ENCODE data around the gene TP53INP2.
"Not testable (repeated sequence)": the region's sequence is repeated elsewhere in the genome, so short reads cannot be mapped to it uniquely, and the experiment has no call there.

Gene TP53INP2

GRCh38 chr20:34710861-34711574 is 6.9 kb downstream of the TP53INP2 start:
- Mint-ChIP-seq H3K4me3 (peak overlapping the region; percentile 88), H3K36me3 (ENCODE audit: low read depth) (peaks cover 16% of the 10 kb centered on the region), H3K27ac (no peak overlapping the region), H3K9me3 (no peaks in the 10 kb centered on the region), H3K4me1 (ENCODE audit: low read depth) (peaks cover 24% of the 10 kb centered on the region), H3K27me3 (ENCODE audit: low read depth) (peaks cover 10% of the 10 kb centered on the region)

DNA sequence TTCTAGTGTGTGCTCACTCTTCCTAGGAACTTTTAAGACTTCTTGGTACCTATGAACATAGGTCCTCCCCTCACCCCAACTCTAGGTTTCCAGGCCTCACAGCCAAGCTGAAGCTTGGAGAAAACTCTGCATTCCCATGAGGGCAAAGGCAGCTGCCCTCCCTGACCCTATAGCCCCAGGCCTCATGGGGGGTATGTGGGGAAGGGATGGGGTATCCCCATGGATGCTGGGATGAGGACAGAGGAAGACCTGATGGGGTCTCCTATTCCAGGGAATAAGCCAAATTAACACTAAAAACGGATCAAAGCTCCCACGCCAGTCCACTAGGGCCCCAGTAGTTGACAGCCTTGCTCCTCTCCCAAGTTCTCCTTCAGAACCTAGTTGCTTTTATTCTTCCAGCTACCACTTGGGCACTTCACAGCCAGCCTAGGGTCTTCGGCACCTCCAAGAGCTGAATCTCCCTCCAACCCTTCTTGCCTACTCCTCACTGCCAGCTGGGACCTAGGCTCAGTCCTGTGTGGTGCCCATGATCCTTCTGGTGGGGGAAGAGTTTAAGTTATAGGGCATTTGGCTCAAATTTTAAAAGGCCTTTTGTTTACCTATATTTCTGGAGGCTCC is 7.8 kb downstream of the TP53INP2 start:
- Mint-ChIP-seq H3K27me3 (ENCODE audit: low read depth) (peaks cover 10% of the 10 kb centered on the region), H3K9me3 (no peaks in the 10 kb centered on the region), H3K4me3 (no peak overlapping the region), H3K36me3 (ENCODE audit: low read depth) (peaks cover 16% of the 10 kb centered on the region), H3K27ac (no peak overlapping the region), H3K4me1 (ENCODE audit: low read depth) (peaks cover 16% of the 10 kb centered on the region)

DNA sequence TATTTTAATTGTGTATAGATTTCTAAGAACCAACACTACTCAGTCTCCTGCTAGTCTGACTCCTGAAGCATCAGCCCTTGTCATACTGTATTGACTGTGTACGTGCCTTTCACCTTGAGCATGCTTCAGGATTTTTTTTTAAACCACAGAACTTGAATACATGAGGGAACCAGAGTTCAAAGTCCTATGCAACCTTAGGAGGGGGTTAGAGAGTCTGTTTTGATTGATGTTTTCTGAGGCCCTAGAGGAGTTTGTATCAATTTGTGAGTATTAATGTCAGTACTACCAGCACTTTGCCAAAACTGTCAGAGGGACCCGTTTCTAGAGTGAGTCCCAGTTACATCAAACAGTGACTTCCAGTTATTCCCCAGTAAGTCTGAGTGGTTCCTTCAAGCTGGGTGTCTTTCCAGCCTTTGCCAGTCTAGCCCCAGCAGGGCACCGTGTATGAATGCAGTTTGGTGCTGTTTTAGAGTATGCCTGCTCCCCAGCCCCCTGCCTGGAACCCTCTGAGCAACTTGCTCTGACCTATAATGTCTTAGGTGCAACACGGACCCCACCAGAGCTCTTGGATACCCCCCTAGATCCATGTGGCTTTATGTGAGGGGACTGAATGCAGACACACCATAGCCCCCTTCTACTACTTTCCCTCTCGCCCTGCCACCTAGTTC is 8.5 kb downstream of the TP53INP2 start:
- Mint-ChIP-seq H3K4me3 (no peak overlapping the region), H3K4me1 (ENCODE audit: low read depth) (peaks cover 15% of the 10 kb centered on the region), H3K36me3 (ENCODE audit: low read depth) (peaks cover 16% of the 10 kb centered on the region), H3K9me3 (no peaks in the 10 kb centered on the region), H3K27ac (no peak overlapping the region), H3K27me3 (ENCODE audit: low read depth) (peaks cover 10% of the 10 kb centered on the region)

- H3K27me3 Mint-ChIP-seq (ENCODE audit: low read depth), result peaks cover 10% of the 10 kb centered on the region
- H3K9me3 Mint-ChIP-seq, result no peaks in the 10 kb centered on the region
- H3K27ac Mint-ChIP-seq, result no peak overlapping the region
- peaks cover 19% of the 10 kb centered on the region for H3K36me3 Mint-ChIP-seq (ENCODE audit: low read depth)
- H3K4me1 Mint-ChIP-seq (ENCODE audit: low read depth), result peaks cover 10% of the 10 kb centered on the region
- H3K4me3 Mint-ChIP-seq, result no peak overlapping the region
These were observed 9.2 kb downstream of the TP53INP2 start for GRCh38 chr20:34713194-34713943.

DNA sequence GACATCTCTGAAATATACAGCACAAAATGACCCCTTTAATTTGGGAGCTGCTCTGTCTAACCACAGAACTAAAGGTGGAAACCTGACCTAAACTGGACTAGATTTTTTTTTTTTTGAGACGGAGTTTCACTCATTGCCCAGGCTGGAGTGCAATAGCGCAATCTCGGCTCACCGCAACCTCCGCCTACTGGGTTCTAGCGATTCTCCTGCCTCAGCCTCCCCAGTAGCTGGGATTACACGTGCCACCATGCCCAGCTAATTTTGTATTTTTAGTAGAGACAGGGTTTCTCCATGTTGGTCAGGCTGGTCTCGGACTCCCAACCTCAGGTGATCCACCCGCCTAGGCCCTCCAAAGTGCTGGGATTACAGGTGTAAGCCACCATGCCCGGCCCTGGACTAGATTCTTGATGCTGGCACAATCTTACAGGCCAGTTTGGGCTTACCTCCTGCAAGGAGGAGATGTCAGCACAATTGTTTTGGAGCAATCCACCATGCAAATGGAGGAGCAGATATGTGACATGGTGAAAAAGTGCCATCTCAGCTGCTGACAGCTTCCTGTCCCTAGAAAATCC is 9.9 kb downstream of the TP53INP2 start:
- H3K9me3 Mint-ChIP-seq; H3K27me3 Mint-ChIP-seq (ENCODE audit: low read depth); H3K4me3 Mint-ChIP-seq; H3K4me1 Mint-ChIP-seq (ENCODE audit: low read depth); H3K27ac Mint-ChIP-seq: not testable (repeated sequence)
- H3K36me3 Mint-ChIP-seq (ENCODE audit: low read depth), result peaks cover 19% of the 10 kb centered on the region

DNA sequence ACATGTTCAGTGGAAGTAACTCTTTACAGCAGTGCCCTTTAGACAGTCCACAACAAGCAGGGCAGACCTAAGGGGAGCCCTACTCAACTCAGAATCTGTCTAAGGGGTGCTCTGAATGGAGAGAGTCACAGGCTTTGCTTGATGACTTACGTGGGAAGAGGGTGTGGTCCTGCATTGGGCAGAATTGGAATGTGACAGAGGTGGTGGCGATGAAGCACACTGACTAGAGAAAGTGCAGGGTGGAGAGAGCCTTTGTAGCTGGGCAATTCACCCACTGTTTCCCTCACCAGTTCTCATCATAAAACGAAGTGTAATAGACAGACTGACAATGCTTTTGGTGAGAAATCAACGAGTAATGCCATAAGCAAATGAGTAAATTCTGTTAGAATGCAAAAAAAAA is 11.2 kb downstream of the TP53INP2 start:
- H3K36me3 Mint-ChIP-seq (ENCODE audit: low read depth), result peaks cover 19% of the 10 kb centered on the region
- peaks cover 13% of the 10 kb centered on the region for H3K4me1 Mint-ChIP-seq (ENCODE audit: low read depth)
- no peak overlapping the region for H3K27ac Mint-ChIP-seq
- H3K4me3 Mint-ChIP-seq, result no peak overlapping the region
- no peaks in the 10 kb centered on the region for H3K9me3 Mint-ChIP-seq
- H3K27me3 Mint-ChIP-seq (ENCODE audit: low read depth), result peaks cover 7% of the 10 kb centered on the region

DNA sequence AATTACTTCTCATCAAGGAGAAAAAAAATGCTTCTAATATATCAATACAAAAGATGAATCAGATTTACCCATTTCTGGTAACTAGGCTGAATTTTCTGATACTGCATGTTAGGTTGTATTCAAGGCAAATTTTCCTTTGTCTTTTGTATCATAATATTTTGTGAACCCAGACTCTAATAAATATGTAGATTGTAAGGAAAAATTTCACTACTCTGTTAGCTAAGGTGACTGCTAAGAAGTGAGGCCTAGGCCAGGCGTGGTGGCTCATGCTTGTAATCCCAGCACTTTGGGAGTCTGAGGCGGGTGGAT is 12.7 kb downstream of the TP53INP2 start:
- no peaks in the 10 kb centered on the region for H3K9me3 Mint-ChIP-seq
- no peak overlapping the region for H3K4me3 Mint-ChIP-seq
- H3K36me3 Mint-ChIP-seq (ENCODE audit: low read depth), result peaks cover 21% of the 10 kb centered on the region
- no peaks in the 10 kb centered on the region for H3K27me3 Mint-ChIP-seq (ENCODE audit: low read depth)
- peaks cover 9% of the 10 kb centered on the region for H3K4me1 Mint-ChIP-seq (ENCODE audit: low read depth)
- H3K27ac Mint-ChIP-seq, result no peak overlapping the region

DNA sequence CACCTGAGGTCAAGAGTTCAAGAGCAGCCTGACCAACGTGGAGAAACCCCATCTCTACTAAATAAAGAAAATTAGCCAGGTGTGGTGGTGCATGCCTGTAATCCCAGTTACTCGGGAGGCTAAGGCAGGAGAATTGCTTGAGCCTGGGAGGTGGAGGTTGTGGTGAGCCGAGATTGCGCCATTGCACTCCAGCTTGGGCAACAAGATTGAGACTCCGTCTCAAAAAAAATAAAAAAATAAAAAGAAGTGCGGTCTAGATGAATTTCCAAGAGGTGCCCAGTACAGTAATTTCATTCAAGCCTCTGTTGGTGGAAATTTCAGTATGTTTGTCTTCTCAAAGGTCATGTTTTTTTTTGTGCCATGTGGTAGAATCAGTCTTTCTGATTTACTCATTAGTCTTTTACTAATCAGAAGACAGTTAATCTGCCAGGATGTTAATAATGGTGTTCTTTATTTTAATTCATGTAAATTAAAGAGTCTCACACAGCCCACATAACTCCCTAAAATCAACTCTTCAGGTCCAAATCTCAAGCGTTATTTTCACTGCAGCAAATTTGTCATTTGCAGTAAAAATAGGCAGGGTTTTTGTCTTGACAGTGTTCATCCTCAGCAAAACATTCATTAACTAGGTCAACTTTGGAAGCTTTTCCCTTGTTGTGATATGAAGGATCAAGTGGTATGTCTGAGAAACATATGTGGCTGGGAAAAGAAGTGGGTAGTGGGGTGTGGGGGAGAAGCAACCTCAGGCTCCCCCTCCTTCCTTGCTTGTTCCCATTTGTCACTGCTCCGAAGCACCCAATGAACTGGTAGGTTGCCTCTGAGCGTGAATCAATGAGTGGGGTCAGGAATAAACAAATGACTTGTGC is 13.3 kb downstream of the TP53INP2 start:
- H3K4me3 Mint-ChIP-seq, result no peak overlapping the region
- H3K4me1 Mint-ChIP-seq (ENCODE audit: low read depth), result peaks cover 9% of the 10 kb centered on the region
- no peak overlapping the region for H3K27ac Mint-ChIP-seq
- no peaks in the 10 kb centered on the region for H3K27me3 Mint-ChIP-seq (ENCODE audit: low read depth)
- H3K9me3 Mint-ChIP-seq, result no peaks in the 10 kb centered on the region
- peaks cover 20% of the 10 kb centered on the region for H3K36me3 Mint-ChIP-seq (ENCODE audit: low read depth)

- H3K27me3 Mint-ChIP-seq (ENCODE audit: low read depth); H3K9me3 Mint-ChIP-seq; H3K4me3 Mint-ChIP-seq; H3K4me1 Mint-ChIP-seq (ENCODE audit: low read depth); H3K27ac Mint-ChIP-seq: not testable (repeated sequence)
- H3K36me3 Mint-ChIP-seq (ENCODE audit: low read depth), result peaks cover 14% of the 10 kb centered on the region
These were observed 15.3 kb downstream of the TP53INP2 start for GRCh38 chr20:34719242-34720017.

- Mint-ChIP-seq H3K4me1 (ENCODE audit: low read depth) (peaks cover 9% of the 10 kb centered on the region), H3K9me3 (no peaks in the 10 kb centered on the region), H3K27ac (no peak overlapping the region), H3K27me3 (ENCODE audit: low read depth) (no peaks in the 10 kb centered on the region), H3K36me3 (ENCODE audit: low read depth) (peaks cover 10% of the 10 kb centered on the region), H3K4me3 (no peak overlapping the region)
These were observed 16.1 kb downstream of the TP53INP2 start for GRCh38 chr20:34720266-34720665.

DNA sequence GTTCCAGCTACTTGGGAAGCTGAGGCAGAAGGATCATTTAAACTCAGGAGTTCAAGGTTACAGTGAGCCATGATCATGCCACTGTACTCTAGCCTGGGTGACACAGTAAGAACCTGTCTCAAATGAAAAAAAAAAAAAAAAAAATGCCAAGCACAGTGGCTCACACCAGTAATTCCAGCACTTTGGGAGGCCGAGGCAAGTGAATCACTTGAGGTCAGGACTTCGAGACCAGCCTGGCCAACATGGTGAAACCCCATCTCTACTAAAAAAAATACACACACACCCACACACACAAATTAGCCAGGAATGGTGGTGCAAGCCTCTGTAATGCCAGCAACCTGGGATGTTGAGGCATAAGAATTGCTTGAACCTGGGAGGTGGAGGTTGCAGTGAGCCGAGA is 18.4 kb downstream of the TP53INP2 start:
- not testable (repeated sequence) for H3K4me1 Mint-ChIP-seq (ENCODE audit: low read depth); H3K27me3 Mint-ChIP-seq (ENCODE audit: low read depth); H3K4me3 Mint-ChIP-seq; H3K27ac Mint-ChIP-seq; H3K9me3 Mint-ChIP-seq
- peaks cover 26% of the 10 kb centered on the region for H3K36me3 Mint-ChIP-seq (ENCODE audit: low read depth)

DNA sequence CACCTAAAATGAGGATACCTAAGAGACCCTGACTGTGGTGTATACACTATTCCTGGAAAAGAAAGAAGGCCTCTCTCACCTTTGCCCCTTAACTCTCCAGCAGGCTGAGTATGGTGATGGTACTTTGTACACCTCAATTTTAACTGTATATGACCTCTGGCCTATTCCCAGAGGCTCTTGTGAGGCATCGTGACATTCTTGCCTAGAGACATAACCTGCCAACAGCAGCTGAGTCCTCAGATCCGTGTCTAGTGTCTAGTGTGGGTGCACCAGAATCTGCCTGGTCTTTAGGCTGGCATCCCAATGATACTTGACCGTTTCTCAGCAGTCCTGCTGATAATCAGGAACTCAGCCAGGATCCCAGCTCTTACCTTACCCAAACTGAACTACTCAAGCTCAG is 20.0 kb downstream of the TP53INP2 start:
- Mint-ChIP-seq H3K27me3 (ENCODE audit: low read depth) (no peaks in the 10 kb centered on the region), H3K4me3 (no peak overlapping the region), H3K27ac (no peak overlapping the region), H3K4me1 (ENCODE audit: low read depth) (peaks cover 8% of the 10 kb centered on the region), H3K9me3 (no peaks in the 10 kb centered on the region), H3K36me3 (ENCODE audit: low read depth) (peaks cover 26% of the 10 kb centered on the region)

- Mint-ChIP-seq H3K4me3 (no peak overlapping the region), H3K27ac (no peak overlapping the region), H3K4me1 (ENCODE audit: low read depth) (no peaks in the 10 kb centered on the region), H3K9me3 (no peaks in the 10 kb centered on the region), H3K36me3 (ENCODE audit: low read depth) (peaks cover 38% of the 10 kb centered on the region), H3K27me3 (ENCODE audit: low read depth) (no peaks in the 10 kb centered on the region)
These were observed 25.3 kb downstream of the TP53INP2 start for GRCh38 chr20:34729416-34729815.
